ENCODE data around the gene OPCML.

DNA sequence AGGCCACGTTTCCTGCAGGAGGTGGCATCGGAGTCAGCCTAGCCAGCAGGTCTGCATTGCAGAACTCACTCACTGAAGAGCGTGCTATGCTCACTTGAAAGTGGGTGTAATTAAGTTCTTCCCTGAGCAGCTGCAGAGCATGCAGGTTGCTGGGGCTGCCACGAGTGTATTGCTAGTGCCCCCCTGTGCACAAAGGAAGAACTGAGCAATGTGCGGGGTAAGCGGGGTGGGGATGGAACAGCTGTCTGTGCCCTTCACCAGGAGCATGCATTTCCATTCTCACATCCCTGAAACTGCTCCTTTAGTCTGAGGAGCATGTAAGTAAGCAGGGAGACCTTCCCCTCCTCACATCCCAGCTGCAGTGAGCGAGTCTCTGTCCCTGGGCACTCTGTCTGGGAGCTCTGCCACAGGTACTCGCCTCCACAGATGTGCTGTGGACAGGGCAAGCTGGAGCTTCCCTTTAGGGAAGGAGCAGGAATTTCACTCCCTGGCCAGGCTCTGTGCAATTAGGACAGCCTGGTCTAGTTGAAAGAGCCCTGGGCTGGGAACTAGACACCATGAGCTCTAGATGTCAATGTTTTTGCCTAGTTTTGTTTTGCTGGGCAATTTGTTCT, 1130.1 kb downstream of the OPCML start:
- TF ChIP-seq, protein P1, sequence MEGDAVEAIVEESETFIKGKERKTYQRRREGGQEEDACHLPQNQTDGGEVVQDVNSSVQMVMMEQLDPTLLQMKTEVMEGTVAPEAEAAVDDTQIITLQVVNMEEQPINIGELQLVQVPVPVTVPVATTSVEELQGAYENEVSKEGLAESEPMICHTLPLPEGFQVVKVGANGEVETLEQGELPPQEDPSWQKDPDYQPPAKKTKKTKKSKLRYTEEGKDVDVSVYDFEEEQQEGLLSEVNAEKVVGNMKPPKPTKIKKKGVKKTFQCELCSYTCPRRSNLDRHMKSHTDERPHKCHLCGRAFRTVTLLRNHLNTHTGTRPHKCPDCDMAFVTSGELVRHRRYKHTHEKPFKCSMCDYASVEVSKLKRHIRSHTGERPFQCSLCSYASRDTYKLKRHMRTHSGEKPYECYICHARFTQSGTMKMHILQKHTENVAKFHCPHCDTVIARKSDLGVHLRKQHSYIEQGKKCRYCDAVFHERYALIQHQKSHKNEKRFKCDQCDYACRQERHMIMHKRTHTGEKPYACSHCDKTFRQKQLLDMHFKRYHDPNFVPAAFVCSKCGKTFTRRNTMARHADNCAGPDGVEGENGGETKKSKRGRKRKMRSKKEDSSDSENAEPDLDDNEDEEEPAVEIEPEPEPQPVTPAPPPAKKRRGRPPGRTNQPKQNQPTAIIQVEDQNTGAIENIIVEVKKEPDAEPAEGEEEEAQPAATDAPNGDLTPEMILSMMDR (IDR thresholded peaks at IDR 0.05; ENCODE audit: insufficient read depth, low read length, poor library complexity, severe bottlenecking) = no peak
- no peak for TF ChIP-seq EZH2phosphoT487 (conservative IDR thresholded peaks at IDR 0.05; ENCODE audit: low read length)
